GM18505 (cell line): ENCODE results near the gene BCAS4.

Source experiments
- ATAC-seq: cut with Tn5 transposase; IDR thresholded peaks from one replicate; pipeline ENCODE4 v1.9.1; 2021; ENCODE audit not compliant: unreplicated experiment
- POLR2A ChIP-seq: IDR thresholded peaks from 4 replicates; pipeline ENCODE4 v1.6.1; 2011; ENCODE audit warnings: borderline replicate concordance; ENCODE audit not compliant: insufficient read depth, insufficient read length; ENCODE audit errors: extremely low read depth

Gene BCAS4

GRCh38 chr20:50819349-50819748 lies 24.5 kb downstream of the BCAS4 start:
- no peak for ATAC-seq
- TF ChIP-seq POLR2A, result no peak

GRCh38 chr20:50820515-50821256 lies 25.8 kb downstream of the BCAS4 start:
- no peak for TF ChIP-seq POLR2A
- no peak for ATAC-seq

DNA sequence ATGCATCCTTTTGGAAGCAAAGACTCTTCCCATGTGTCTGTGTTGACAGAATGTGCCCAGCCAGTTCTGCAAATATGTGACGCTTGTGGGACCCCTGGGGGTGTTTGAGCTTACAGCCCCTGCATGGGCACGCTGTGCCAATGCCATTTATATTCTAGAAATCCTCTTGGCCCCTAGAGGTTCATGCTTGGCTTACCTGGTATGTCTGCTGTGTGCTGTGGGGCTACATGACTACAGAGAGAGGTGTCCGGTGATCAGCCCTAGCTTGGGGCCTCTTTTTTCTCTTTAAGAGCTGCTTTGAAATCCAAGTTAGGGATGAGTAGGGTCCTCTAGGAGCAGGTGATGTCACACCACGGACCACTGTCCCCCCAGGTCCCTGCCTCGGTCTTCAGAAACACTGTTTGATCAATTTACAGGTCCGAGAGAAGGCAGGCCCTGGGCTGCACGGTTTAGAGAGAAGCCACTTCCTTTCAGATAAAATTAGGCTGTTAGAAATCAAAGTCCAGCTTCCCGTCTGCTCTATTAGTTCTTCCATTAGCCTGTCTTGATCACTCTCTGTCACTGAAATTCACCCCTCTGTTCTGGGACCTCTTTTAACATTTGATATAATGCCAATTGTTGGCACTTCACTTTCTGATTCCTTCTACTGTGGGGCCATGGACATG lies 26.5 kb downstream of the BCAS4 start:
- TF ChIP-seq POLR2A, result no peak
- ATAC-seq, result no peak

DNA sequence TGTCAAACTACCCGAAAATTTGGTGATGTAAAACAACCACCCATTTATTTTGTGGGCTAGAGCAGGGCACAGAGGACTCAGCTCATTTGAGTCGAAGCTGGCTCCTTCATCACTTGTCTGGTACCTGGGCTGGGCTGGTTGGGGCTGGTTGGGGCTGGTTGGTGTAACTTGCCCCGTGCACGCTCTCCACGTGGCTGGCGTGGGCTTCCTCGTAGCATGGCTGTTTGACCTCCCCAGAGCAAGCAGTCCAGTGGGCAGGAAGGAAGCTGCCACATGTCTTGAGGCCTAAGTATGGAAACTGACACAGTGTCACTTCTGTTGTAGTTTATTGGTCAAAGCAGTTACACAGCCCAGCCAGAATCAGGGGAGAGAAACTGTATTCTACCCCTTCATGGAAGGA lies 27.1 kb downstream of the BCAS4 start:
- no peak for ATAC-seq
- TF ChIP-seq POLR2A, result peak; percentile 28

GRCh38 chr20:50823319-50823718 lies 28.5 kb downstream of the BCAS4 start:
- no peak for TF ChIP-seq POLR2A
- no peak for ATAC-seq

- no peak for ATAC-seq
- no peak for TF ChIP-seq POLR2A
Measured at GRCh38 chr20:50824137-50824536, 29.3 kb downstream of the BCAS4 start.

GRCh38 chr20:50826121-50826520 lies 31.3 kb downstream of the BCAS4 start:
- no peak for TF ChIP-seq POLR2A
- no peak for ATAC-seq

GRCh38 chr20:50828363-50829136 lies 33.7 kb downstream of the BCAS4 start:
- TF ChIP-seq POLR2A, result no peak
- ATAC-seq, result no peak

GRCh38 chr20:50831622-50832021 lies 36.8 kb downstream of the BCAS4 start:
- no peak for TF ChIP-seq POLR2A
- no peak for ATAC-seq

- TF ChIP-seq POLR2A, result no peak
Measured at GRCh38 chr20:50834599-50835005, 39.7 kb downstream of the BCAS4 start.

DNA sequence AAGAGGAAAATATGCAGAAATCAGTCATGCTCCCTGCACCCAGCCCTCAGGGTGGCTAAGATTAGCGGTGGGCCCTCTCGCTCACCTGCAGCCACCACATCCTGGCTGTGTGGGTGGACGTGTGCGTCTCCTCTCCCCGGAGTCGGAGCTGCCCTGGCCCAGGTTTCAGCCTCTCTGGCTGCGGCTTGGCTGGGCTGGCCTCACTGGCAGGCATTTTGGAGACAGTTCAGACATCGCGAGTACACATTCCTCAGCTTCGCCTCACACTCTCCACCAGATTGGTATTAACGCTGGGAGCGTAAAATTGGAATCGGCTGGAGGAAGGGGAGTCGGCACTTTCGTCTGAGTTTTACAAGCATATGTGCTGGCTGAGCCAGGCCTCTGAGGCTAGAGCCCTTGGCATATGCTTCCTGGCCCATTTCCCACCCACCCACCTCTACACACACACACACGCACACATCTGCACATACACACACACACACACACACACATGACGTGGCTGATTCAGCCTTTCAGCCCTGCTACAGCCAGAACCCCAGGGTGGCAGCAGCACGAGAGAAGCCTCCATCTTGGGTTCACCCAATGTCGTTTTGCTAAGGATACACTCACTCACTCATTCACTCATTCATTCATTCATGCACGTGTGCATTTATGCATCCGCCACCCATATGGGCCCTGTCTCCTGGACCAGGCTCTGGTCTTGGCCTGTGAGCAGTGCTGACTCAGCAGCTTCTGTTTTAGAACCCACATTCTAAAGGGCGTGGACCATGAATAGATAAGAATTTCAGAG lies 42.9 kb downstream of the BCAS4 start:
- ATAC-seq, result peak; percentile 70
- TF ChIP-seq POLR2A, result peak; percentile 56

More at GRCh38 chr20:50834599-50835005, 39.7 kb downstream of the BCAS4 start:
- no peak for ATAC-seq

GRCh38 chr20:50838322-50838625 lies 43.4 kb downstream of the BCAS4 start:
- TF ChIP-seq POLR2A, result no peak
- no peak for ATAC-seq
